ELR (cell line): Measurements from ENCODE around the gene CHRNA4.
"Not testable (repeated sequence)": the region's sequence is repeated elsewhere in the genome, so short reads cannot be mapped to it uniquely, and the experiment has no call there.

ENCODE experiments used
- DNase-seq: peaks from one replicate; pipeline ENCODE4 v3.0.0-alpha.2; 2015; ENCODE audit warnings: low read depth

CHRNA4 gene

GRCh38 chr20:63397946-63398450, 36.8 kb upstream of the CHRNA4 start:
- no peak for DNase-seq

- DNase-seq, result no peak
Measured at GRCh38 chr20:63397155-63397843, 36.1 kb upstream of the CHRNA4 start.

GRCh38 chr20:63396300-63396699, 35.2 kb upstream of the CHRNA4 start:
- no peak for DNase-seq

- no peak for DNase-seq
Measured at GRCh38 chr20:63395723-63396122, 34.6 kb upstream of the CHRNA4 start.

GRCh38 chr20:63394920-63395455, 33.8 kb upstream of the CHRNA4 start:
- no peak for DNase-seq

- no peak for DNase-seq
Measured at GRCh38 chr20:63394069-63394919, 33.1 kb upstream of the CHRNA4 start.

- no peak for DNase-seq
Measured at GRCh38 chr20:63393566-63393965, 32.4 kb upstream of the CHRNA4 start.

GRCh38 chr20:63392465-63393365, 31.6 kb upstream of the CHRNA4 start:
- DNase-seq, result no peak

GRCh38 chr20:63387917-63388316, 26.8 kb upstream of the CHRNA4 start:
- no peak for DNase-seq

- no peak for DNase-seq
Measured at GRCh38 chr20:63387393-63387792, 26.2 kb upstream of the CHRNA4 start.

GRCh38 chr20:63386491-63386890, 25.3 kb upstream of the CHRNA4 start:
- no peak for DNase-seq

- no peak for DNase-seq
Measured at GRCh38 chr20:63385819-63386218, 24.7 kb upstream of the CHRNA4 start.

GRCh38 chr20:63384336-63384735, 23.2 kb upstream of the CHRNA4 start:
- no peak for DNase-seq

- no peak for DNase-seq
Measured at GRCh38 chr20:63383556-63383955, 22.4 kb upstream of the CHRNA4 start.

- DNase-seq, result no peak
Measured at GRCh38 chr20:63382551-63383300, 21.6 kb upstream of the CHRNA4 start.

GRCh38 chr20:63381781-63382431, 20.8 kb upstream of the CHRNA4 start:
- DNase-seq, result no peak

GRCh38 chr20:63380346-63380870, 19.3 kb upstream of the CHRNA4 start:
- DNase-seq, result no peak

GRCh38 chr20:63379872-63380271, 18.7 kb upstream of the CHRNA4 start:
- not testable (repeated sequence) for DNase-seq

- no peak for DNase-seq
Measured at GRCh38 chr20:63379296-63379695, 18.1 kb upstream of the CHRNA4 start.

GRCh38 chr20:63378626-63379025, 17.5 kb upstream of the CHRNA4 start:
- no peak for DNase-seq
